ENCODE measurements around the gene LRRC75B. TPM values are rescaled to one million over a fixed set of nuclear protein-coding genes. Genes with fewer than 3 reads are reported as not detected.

LRRC75B gene
- total and polyA plus RNA-seq, 3 experiments from 2014 or later = 0.84 to 1.4 TPM; not detected in 1

DNA sequence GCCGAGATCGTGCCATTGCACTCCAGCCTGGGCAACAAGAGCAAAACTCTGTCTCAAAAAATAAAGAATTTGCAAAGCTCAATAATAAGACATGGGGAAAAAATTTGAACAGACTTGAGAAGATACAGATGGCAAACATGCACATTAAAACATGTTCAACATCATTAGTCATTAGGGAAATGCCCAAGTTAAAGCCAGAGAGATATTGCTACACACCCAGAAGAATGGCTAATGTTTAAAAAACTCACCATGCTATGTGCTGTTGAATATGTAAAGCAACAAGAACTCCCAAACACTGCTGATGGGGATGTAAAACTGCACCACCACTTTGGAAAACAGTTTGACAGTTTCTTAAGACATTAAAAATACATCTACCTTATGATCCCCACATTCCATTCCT, 12.6 kb downstream of the LRRC75B start:
- H3K36me3 Mint-ChIP-seq = peaks cover 0 to 14% (median 0%) of the 10 kb centered on the region in 3 donors
- H3K9me3 Mint-ChIP-seq = no peaks in the 10 kb centered on the region
- H3K27me3 ChIP-seq (ENCODE audit: insufficient read depth, low read length, poor library complexity, severe bottlenecking) = no peaks in the 10 kb centered on the region
- H3K36me3 ChIP-seq (ENCODE audit: insufficient read depth, low read length) = no peaks in the 10 kb centered on the region
- H3K9me3 ChIP-seq (ENCODE audit: low read length) = no peaks in the 10 kb centered on the region
- no peaks in the 10 kb centered on the region for H3K4me1 ChIP-seq (ENCODE audit: insufficient read depth, low read length)
- peak overlapping the region in 3 of 8 donors; percentile 33 to 51 (median 35) for H3K27ac Mint-ChIP-seq
- ChIA-PET CTCF (no interaction called here), POLR2A (no interaction called here)
- DNase-seq = no peak
- no peak overlapping the region for H3K4me3 ChIP-seq (ENCODE audit: low read length)
- H3K4me3 Mint-ChIP-seq = no peak overlapping the region
- no peaks in the 10 kb centered on the region for H3K27me3 Mint-ChIP-seq
- H3K4me1 Mint-ChIP-seq = peaks cover 0 to 2% (median 0%) of the 10 kb centered on the region in 3 donors
- H3K27ac ChIP-seq (ENCODE audit: low read depth, low read length) = no peak overlapping the region

DNA sequence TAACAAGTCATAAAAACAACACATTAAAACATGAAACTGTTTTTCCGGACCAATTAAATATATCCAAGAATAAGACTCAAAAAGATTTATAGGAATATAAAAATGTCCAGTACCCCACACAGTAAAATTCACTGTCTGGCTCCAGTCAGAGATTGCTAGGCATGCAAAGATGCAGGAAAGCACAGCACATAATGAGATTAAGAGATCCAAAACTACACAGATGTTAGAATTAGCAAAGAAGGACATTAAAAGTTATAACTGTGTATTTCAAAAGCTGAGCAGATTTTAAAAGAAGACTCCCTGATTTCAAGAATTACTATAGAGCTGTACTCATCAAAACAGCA, 13.6 kb downstream of the LRRC75B start:
- H3K4me3 Mint-ChIP-seq = no peak overlapping the region
- DNase-seq = no peak
- H3K36me3 Mint-ChIP-seq = peaks cover 0 to 24% (median 8%) of the 10 kb centered on the region in 3 donors
- Histone ChIP-seq H3K4me3 (ENCODE audit: low read length) (no peak overlapping the region), H3K27me3 (ENCODE audit: insufficient read depth, low read length, poor library complexity, severe bottlenecking) (no peaks in the 10 kb centered on the region), H3K36me3 (ENCODE audit: insufficient read depth, low read length) (peaks cover 4% of the 10 kb centered on the region), H3K9me3 (ENCODE audit: low read length) (no peaks in the 10 kb centered on the region), H3K27ac (ENCODE audit: low read depth, low read length) (no peak overlapping the region), H3K4me1 (ENCODE audit: insufficient read depth, low read length) (no peaks in the 10 kb centered on the region)
- POLR2A ChIA-PET = no interaction called here
- H3K4me1 Mint-ChIP-seq = peaks cover 0 to 2% (median 0%) of the 10 kb centered on the region in 3 donors
- CTCF ChIA-PET = no interaction called here
- no peaks in the 10 kb centered on the region for H3K27me3 Mint-ChIP-seq
- H3K27ac Mint-ChIP-seq = peak overlapping the region in 2 of 8 donors; percentile 19 to 44
- H3K9me3 Mint-ChIP-seq = no peaks in the 10 kb centered on the region

DNA sequence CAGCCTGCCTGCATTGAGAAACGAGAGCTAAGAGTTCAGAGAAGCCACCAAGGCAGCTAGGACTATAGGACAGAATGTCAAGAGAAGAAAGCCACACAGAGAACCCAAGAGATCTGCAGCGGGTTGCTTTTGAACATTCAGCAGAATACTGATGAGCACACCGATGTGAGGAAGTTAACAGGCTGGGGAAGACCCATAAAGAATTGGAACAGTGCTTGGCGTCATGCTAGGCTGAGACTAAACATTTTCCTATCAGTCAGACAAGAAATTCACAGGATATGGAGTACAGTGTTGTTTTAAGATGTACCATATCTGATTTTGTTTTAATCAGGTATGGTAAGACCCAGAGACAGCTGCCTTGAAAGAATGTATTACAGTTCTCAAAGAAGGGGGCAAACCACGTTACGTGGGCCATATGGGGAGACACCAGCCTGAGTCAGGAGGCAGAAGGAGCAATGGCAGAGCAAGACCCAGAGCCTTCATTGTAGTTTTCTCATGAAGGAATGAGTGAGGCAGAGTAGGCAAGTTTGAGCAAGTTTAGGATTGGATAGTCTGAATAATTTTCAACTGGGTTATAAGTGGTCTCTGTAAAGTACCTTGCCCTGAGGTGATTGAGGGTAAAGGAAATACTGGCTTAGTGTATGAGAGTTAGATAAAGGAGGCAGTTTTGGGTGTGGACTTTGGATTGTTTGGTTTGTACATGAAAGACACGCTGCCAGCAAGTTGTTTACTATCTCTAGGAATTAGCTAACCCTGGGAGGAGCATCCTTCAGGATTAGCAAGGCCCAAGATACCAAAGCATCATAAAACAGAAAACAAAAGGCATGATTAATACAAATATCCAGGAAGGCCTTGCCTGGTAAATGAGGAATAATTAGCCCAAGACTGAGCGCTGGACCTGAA, 14.3 kb downstream of the LRRC75B start:
- no peaks in the 10 kb centered on the region for H3K9me3 Mint-ChIP-seq
- no peak overlapping the region for H3K4me3 Mint-ChIP-seq
- DNase-seq = no peak
- ChIA-PET CTCF (no interaction called here), POLR2A (no interaction called here)
- H3K27ac Mint-ChIP-seq = peak overlapping the region in 7 of 8 donors; percentile 2 to 57 (median 43)
- H3K27ac ChIP-seq (ENCODE audit: low read depth, low read length) = no peak overlapping the region
- H3K36me3 Mint-ChIP-seq = peaks cover 0 to 30% (median 8%) of the 10 kb centered on the region in 3 donors
- H3K27me3 ChIP-seq (ENCODE audit: insufficient read depth, low read length, poor library complexity, severe bottlenecking) = no peaks in the 10 kb centered on the region
- no peaks in the 10 kb centered on the region for H3K4me1 ChIP-seq (ENCODE audit: insufficient read depth, low read length)
- H3K9me3 ChIP-seq (ENCODE audit: low read length) = no peaks in the 10 kb centered on the region
- H3K36me3 ChIP-seq (ENCODE audit: insufficient read depth, low read length) = peaks cover 6% of the 10 kb centered on the region
- H3K27me3 Mint-ChIP-seq = no peaks in the 10 kb centered on the region
- peaks cover 0 to 2% (median 0%) of the 10 kb centered on the region in 3 donors for H3K4me1 Mint-ChIP-seq
- H3K4me3 ChIP-seq (ENCODE audit: low read length) = no peak overlapping the region

DNA sequence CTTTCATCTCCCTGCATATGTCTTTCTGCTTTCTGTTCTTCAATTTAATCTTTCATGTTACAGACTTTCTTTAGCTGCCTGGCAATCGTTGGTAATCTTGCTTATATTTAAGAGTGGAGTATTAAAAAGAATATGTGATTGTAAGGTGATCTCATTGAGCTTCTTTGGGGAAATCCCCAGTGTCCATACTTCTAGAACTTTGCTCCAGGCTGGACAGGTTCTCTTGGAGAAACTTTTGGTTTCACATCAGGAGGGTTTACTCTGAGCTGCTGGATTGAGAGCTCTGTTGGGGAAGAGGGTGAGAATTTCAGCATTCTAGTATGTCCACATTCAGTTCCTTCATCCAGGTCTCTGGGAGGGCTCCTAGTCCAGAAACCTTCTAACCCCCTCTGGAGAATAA, 16.1 kb downstream of the LRRC75B start:
- POLR2A ChIA-PET = interaction anchor here (0.6 kb wide), 1 partner anchor 1202 kb away, joined by 5 read pairs; no protein-coding TSS in a partner anchor
- no peak overlapping the region for H3K27ac ChIP-seq (ENCODE audit: low read depth, low read length)

DNA sequence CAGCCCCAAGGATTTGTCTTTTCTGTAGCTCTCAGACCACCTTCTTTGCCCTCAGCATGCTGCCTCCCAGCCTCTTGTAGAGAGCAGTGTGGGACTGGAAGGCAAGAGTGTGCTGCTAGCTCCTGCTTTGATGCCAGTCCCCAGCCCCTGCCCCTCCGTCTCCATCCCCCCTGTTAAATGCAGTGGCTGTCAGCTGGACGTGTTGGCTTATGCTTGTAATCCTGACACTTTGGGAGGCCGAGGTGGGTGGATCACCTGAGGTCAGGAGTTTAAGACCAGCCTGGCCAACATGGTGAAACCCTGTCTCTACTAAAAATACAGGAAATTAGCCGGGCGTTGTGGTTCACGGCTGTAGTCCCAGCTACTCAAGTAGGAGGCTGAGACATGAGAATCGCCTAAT, 21.6 kb downstream of the LRRC75B start:
- no peak overlapping the region for H3K27ac ChIP-seq (ENCODE audit: low read depth, low read length)
- H3K36me3 ChIP-seq (ENCODE audit: insufficient read depth, low read length) = peaks cover 33% of the 10 kb centered on the region
- no peak overlapping the region for H3K4me3 ChIP-seq (ENCODE audit: low read length)
- no peak for DNase-seq
- H3K4me1 Mint-ChIP-seq = peaks cover 7 to 11% (median 11%) of the 10 kb centered on the region in 3 donors
- H3K9me3 ChIP-seq (ENCODE audit: low read length) = no peaks in the 10 kb centered on the region
- no peak overlapping the region for H3K4me3 Mint-ChIP-seq
- H3K4me1 ChIP-seq (ENCODE audit: insufficient read depth, low read length) = no peaks in the 10 kb centered on the region
- no peak overlapping the region for H3K27ac Mint-ChIP-seq
- H3K27me3 ChIP-seq (ENCODE audit: insufficient read depth, low read length, poor library complexity, severe bottlenecking) = no peaks in the 10 kb centered on the region
- H3K27me3 Mint-ChIP-seq = no peaks in the 10 kb centered on the region
- ChIA-PET CTCF (no interaction called here), POLR2A (no interaction called here)
- no peaks in the 10 kb centered on the region for H3K9me3 Mint-ChIP-seq
- H3K36me3 Mint-ChIP-seq = peaks cover 0 to 82% (median 14%) of the 10 kb centered on the region in 3 donors

More for the DNA sequence above, 16.1 kb downstream of the LRRC75B start:
- H3K9me3 Mint-ChIP-seq = no peaks in the 10 kb centered on the region
- H3K9me3 ChIP-seq (ENCODE audit: low read length) = no peaks in the 10 kb centered on the region
- H3K36me3 ChIP-seq (ENCODE audit: insufficient read depth, low read length) = peaks cover 14% of the 10 kb centered on the region
- H3K4me3 ChIP-seq (ENCODE audit: low read length) = no peak overlapping the region
- no peaks in the 10 kb centered on the region for H3K27me3 ChIP-seq (ENCODE audit: insufficient read depth, low read length, poor library complexity, severe bottlenecking)
- H3K4me1 Mint-ChIP-seq = peaks cover 0 to 2% (median 0%) of the 10 kb centered on the region in 3 donors
- H3K36me3 Mint-ChIP-seq = peaks cover 0 to 48% (median 10%) of the 10 kb centered on the region in 3 donors
- CTCF ChIA-PET = no interaction called here
- peak overlapping the region in 1 of 8 donors; percentile 47 for H3K27ac Mint-ChIP-seq
- DNase-seq = no peak
- H3K4me3 Mint-ChIP-seq = no peak overlapping the region
- H3K27me3 Mint-ChIP-seq = no peaks in the 10 kb centered on the region
- no peaks in the 10 kb centered on the region for H3K4me1 ChIP-seq (ENCODE audit: insufficient read depth, low read length)

DNA sequence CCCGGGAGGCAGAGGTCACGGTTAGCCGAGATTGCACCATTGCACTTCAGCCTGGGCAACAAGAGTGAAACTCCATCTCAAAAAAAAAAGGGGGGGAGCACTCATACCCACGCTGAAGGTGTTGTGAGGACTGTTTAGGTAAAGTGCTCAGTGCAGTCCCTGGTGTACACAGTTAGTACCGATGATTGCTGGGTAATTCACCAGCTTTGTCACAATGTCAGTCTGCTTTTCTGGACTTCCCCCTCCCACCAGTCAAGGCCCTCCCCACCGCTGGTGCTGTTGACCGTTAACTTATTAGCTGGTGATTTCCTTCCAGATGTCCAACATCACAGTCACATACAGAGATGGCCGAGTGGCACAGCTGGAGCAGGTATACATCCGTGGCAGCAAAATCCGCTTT, 25.2 kb downstream of the LRRC75B start:
- DNase-seq = no peak
- H3K27ac ChIP-seq (ENCODE audit: low read depth, low read length) = no peak overlapping the region
- ChIA-PET CTCF (no interaction called here), POLR2A (no interaction called here)
- H3K36me3 ChIP-seq (ENCODE audit: insufficient read depth, low read length) = peaks cover 26% of the 10 kb centered on the region
- Mint-ChIP-seq H3K4me1 (peaks cover 32 to 46% (median 43%) of the 10 kb centered on the region in 3 donors), H3K9me3 (no peaks in the 10 kb centered on the region), H3K27ac (no peak overlapping the region), H3K27me3 (no peaks in the 10 kb centered on the region), H3K36me3 (peaks cover 0 to 82% (median 4%) of the 10 kb centered on the region in 3 donors), H3K4me3 (no peak overlapping the region)
- H3K27me3 ChIP-seq (ENCODE audit: insufficient read depth, low read length, poor library complexity, severe bottlenecking) = no peaks in the 10 kb centered on the region
- H3K4me3 ChIP-seq (ENCODE audit: low read length) = no peak overlapping the region
- no peaks in the 10 kb centered on the region for H3K9me3 ChIP-seq (ENCODE audit: low read length)
- H3K4me1 ChIP-seq (ENCODE audit: insufficient read depth, low read length) = peaks cover 30% of the 10 kb centered on the region

DNA sequence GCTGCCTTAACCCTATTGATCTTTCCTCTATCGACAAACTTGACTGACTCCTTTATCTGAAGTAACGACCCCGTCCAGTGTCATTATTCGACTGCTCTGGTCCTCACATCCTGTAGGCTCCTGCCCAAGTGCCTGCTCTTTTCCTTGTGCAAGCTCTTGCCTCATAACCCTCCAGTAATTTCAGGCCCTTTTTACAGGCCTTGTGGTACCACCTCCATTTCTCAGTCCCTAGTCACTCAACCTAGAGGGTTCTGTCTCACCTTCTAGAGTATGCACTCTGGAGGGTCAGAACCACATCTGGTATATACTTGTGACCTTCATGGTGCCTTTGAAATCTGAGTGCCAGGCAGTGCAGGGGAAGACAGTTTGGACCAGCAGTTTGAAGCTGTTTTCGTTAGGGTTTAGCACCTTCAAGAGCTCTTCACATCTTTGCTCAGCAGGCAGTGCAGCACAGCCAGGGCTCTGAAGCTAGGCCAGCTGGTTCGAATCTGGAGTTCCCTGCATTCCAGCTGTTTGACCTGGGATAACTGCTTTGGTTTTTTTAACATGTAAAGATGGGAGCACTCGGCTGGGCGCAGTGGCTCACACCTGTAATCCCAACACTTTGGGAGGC, 25.9 kb downstream of the LRRC75B start:
- H3K27me3 ChIP-seq (ENCODE audit: insufficient read depth, low read length, poor library complexity, severe bottlenecking) = no peaks in the 10 kb centered on the region
- peaks cover 0 to 78% (median 4%) of the 10 kb centered on the region in 3 donors for H3K36me3 Mint-ChIP-seq
- H3K4me3 Mint-ChIP-seq = no peak overlapping the region
- H3K4me1 Mint-ChIP-seq = peaks cover 35 to 49% (median 46%) of the 10 kb centered on the region in 3 donors
- H3K27me3 Mint-ChIP-seq = no peaks in the 10 kb centered on the region
- no peak overlapping the region for H3K27ac ChIP-seq (ENCODE audit: low read depth, low read length)
- H3K4me3 ChIP-seq (ENCODE audit: low read length) = no peak overlapping the region
- no peaks in the 10 kb centered on the region for H3K9me3 ChIP-seq (ENCODE audit: low read length)
- H3K4me1 ChIP-seq (ENCODE audit: insufficient read depth, low read length) = peaks cover 33% of the 10 kb centered on the region
- peaks cover 26% of the 10 kb centered on the region for H3K36me3 ChIP-seq (ENCODE audit: insufficient read depth, low read length)
- H3K9me3 Mint-ChIP-seq = no peaks in the 10 kb centered on the region
- no peak for DNase-seq
- peak overlapping the region in 5 of 8 donors; percentile 2 to 71 (median 54) for H3K27ac Mint-ChIP-seq
- CTCF ChIA-PET = no interaction called here
- POLR2A ChIA-PET = no interaction called here

DNA sequence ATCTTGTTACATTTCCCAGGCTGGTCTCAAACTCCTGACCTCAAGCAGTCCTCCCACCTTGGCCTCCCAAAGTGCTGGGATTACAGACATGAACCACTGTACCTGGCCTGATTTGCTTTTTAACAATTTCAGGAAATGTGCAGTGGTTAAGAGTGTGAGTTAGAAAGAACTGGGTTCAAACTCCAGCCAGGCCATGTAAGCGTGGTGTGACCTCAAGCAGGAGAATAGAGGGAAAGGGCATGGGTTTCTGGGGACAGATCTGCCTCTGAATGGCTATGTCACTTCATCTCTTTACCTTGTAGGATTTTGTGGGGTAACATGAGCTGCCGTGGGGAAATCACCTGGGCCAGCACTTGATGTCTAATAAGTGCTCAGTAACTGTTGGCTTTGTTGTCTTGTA, 27.8 kb downstream of the LRRC75B start:
- Mint-ChIP-seq H3K27ac (peak overlapping the region in 3 of 8 donors; percentile 9 to 67 (median 10)), H3K9me3 (no peaks in the 10 kb centered on the region), H3K27me3 (no peaks in the 10 kb centered on the region), H3K36me3 (peaks cover 0 to 72% (median 7%) of the 10 kb centered on the region in 3 donors), H3K4me3 (no peak overlapping the region), H3K4me1 (peaks cover 37 to 58% (median 53%) of the 10 kb centered on the region in 3 donors)
- ChIA-PET POLR2A (no interaction called here), CTCF (no interaction called here)
- H3K27ac ChIP-seq (ENCODE audit: low read depth, low read length) = no peak overlapping the region
- DNase-seq = no peak
- H3K9me3 ChIP-seq (ENCODE audit: low read length) = no peaks in the 10 kb centered on the region
- H3K4me1 ChIP-seq (ENCODE audit: insufficient read depth, low read length) = peaks cover 43% of the 10 kb centered on the region
- H3K4me3 ChIP-seq (ENCODE audit: low read length) = no peak overlapping the region
- H3K27me3 ChIP-seq (ENCODE audit: insufficient read depth, low read length, poor library complexity, severe bottlenecking) = no peaks in the 10 kb centered on the region
- peaks cover 33% of the 10 kb centered on the region for H3K36me3 ChIP-seq (ENCODE audit: insufficient read depth, low read length)
